SKM-1 treated with dmso at 0.1 percent for 144 hours (cell line): ENCODE data around the gene SLC13A3.
A peak's percentile ranks its signal among the peaks of the same experiment; 100 is the strongest.

ENCODE experiments used
- DNase-seq: peaks from one replicate; lab custom pipeline; 2025; ENCODE audit not compliant: unreplicated experiment; lab: John Stamatoyannopoulos, UW

The SLC13A3 gene

GRCh38 chr20:46638134-46638897 is 12.9 kb downstream of the SLC13A3 start:
- no peak for DNase-seq

- DNase-seq: no peak
Measured at GRCh38 chr20:46637427-46638133, 13.7 kb downstream of the SLC13A3 start.

- DNase-seq: no peak
Measured at GRCh38 chr20:46637020-46637419, 14.2 kb downstream of the SLC13A3 start.

GRCh38 chr20:46636514-46636913 is 14.7 kb downstream of the SLC13A3 start:
- DNase-seq: no peak

- no peak for DNase-seq
Measured at GRCh38 chr20:46635514-46636136, 15.6 kb downstream of the SLC13A3 start.

GRCh38 chr20:46634528-46634927 is 16.7 kb downstream of the SLC13A3 start:
- no peak for DNase-seq

- DNase-seq: no peak
Measured at GRCh38 chr20:46631874-46632446, 19.3 kb downstream of the SLC13A3 start.

- DNase-seq: peak; percentile 95
Measured at GRCh38 chr20:46631212-46631869, 19.9 kb downstream of the SLC13A3 start.

GRCh38 chr20:46630306-46630705 is 21.0 kb downstream of the SLC13A3 start:
- DNase-seq: no peak

- no peak for DNase-seq
Measured at GRCh38 chr20:46629341-46629740, 21.9 kb downstream of the SLC13A3 start.

GRCh38 chr20:46627234-46627633 is 24.0 kb downstream of the SLC13A3 start:
- DNase-seq: no peak

- no peak for DNase-seq
Measured at GRCh38 chr20:46626758-46627157, 24.5 kb downstream of the SLC13A3 start.

GRCh38 chr20:46625875-46626373 is 25.3 kb downstream of the SLC13A3 start:
- DNase-seq: no peak

- DNase-seq: peak; percentile 73
Measured at GRCh38 chr20:46624946-46625345, 26.3 kb downstream of the SLC13A3 start.

- DNase-seq: no peak
Measured at GRCh38 chr20:46622165-46622564, 29.1 kb downstream of the SLC13A3 start.

GRCh38 chr20:46621492-46621891 is 29.8 kb downstream of the SLC13A3 start:
- no peak for DNase-seq

GRCh38 chr20:46619445-46619844 is 31.8 kb downstream of the SLC13A3 start:
- DNase-seq: no peak

- DNase-seq: no peak
Measured at GRCh38 chr20:46618316-46619100, 32.8 kb downstream of the SLC13A3 start.

- DNase-seq: no peak
Measured at GRCh38 chr20:46614503-46614902, 36.8 kb downstream of the SLC13A3 start.

- no peak for DNase-seq
Measured at GRCh38 chr20:46610145-46610544, 41.1 kb downstream of the SLC13A3 start.
